ENCODE data around the gene RAMP2. TPM values are rescaled to one million over a fixed set of nuclear protein-coding genes. Genes with fewer than 3 reads are reported as not detected.

RAMP2 gene
- total and polyA plus RNA-seq, 2 of the 13 experiments (the other 11 are each of a cell fraction or from before 2014, with no cell fraction given), result 1.4 to 5.2 TPM

- TF ChIP-seq STAT6 (CRISPR knock-in tag; IDR thresholded peaks at IDR 0.05; ENCODE audit: borderline replicate concordance) (peak; percentile 65; the same call in 1 of the 2 replicates), SP4 (CRISPR knock-in tag; IDR thresholded peaks at IDR 0.05) (no peak), ZNF605 (CRISPR knock-in tag; IDR thresholded peaks at IDR 0.05) (no peak), FLYWCH1 (CRISPR knock-in tag; IDR thresholded peaks at IDR 0.05) (no peak), EP300 (IDR thresholded peaks at IDR 0.05; ENCODE audit: low read depth in 2 of 2, low read length in 2 of 2) (no peak), EP300 (CRISPR knock-in tag; IDR thresholded peaks at IDR 0.05; ENCODE audit: borderline replicate concordance) (no peak; the same call in 1 of the 2 replicates), ZNF20 (CRISPR knock-in tag; IDR thresholded peaks at IDR 0.05) (no peak), RBFOX2 (IDR thresholded peaks at IDR 0.05; ENCODE audit: low read depth, low read length) (peak; percentile 63), SALL2 (CRISPR knock-in tag; IDR thresholded peaks at IDR 0.05) (no peak), ZNF513 (CRISPR knock-in tag; conservative IDR thresholded peaks at IDR 0.05) (peak; percentile 2; the same call in 1 of the 2 replicates), MAF1 (CRISPR knock-in tag; IDR thresholded peaks at IDR 0.05; ENCODE audit: borderline replicate concordance) (no peak), ARID5B (CRISPR knock-in tag; IDR thresholded peaks at IDR 0.05) (peak; percentile 49; the same call in 1 of the 2 replicates), ZNF530 (CRISPR knock-in tag; IDR thresholded peaks at IDR 0.05; ENCODE audit: low read depth) (no peak), ZNF441 (CRISPR knock-in tag; IDR thresholded peaks at IDR 0.05; ENCODE audit: borderline replicate concordance) (no peak), ZNF550 (CRISPR knock-in tag; IDR thresholded peaks at IDR 0.05; ENCODE audit: borderline replicate concordance) (0 out of 2 replicates have a peak, but pooled peaks have one; percentile 83), ZNF784 (CRISPR knock-in tag; IDR thresholded peaks at IDR 0.05; ENCODE audit: borderline replicate concordance) (no peak), ZNF337 (CRISPR knock-in tag; IDR thresholded peaks at IDR 0.05; ENCODE audit: borderline replicate concordance, low read depth) (no peak)
Measured at GRCh38 chr17:42780851-42781638, 20.0 kb downstream of the RAMP2 start (continued).
